ENCODE data around the gene ATF3.
"Not testable (repeated sequence)": the region's sequence is repeated elsewhere in the genome, so short reads cannot be mapped to it uniquely, and the experiment has no call there.

Gene ATF3

DNA sequence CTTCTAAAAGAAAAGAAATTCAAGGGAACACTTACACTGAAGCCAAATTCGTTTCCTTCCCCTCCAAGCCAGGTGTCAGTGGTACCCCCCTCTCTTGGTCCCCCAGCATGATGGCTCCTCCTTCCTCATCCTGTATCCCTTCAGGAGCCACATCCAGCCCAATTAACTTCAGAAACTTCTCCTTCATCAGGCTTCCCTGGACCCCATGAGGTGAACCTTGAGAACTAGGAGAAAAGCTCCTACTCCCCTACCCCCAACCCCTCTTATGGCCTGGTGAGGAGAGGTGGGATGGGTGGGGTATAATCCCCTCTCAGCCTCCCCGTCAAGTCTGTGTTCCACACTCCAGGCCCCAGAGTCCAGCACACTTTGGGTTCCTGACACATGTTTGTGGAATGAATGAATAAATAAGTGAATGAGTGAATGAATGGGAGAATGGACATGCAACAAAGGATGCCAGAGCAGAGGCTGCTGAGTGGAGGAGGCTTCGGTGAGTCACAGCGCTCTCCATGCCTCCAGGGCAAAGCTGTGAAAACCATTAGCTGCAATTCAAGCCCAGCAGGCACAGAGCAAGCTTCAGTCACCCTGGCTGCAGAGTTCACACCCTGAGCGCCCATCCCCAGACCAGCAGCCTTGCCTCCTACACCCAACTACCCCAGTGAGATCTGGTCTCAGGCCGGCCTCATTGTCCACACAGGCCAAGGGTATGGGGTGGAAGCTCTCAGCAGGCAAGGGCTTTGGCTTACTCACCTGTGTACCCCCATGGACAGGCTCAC lies 47.3 kb downstream of the ATF3 start:
- Histone ChIP-seq H3K27me3 (ENCODE audit: control insufficient read depth in 1 of 2, insufficient read depth in 2 of 2, low read length in 2 of 2) (peaks cover 0 to 9% of the 10 kb centered on the region in 2 donors), H3K9me3 (ENCODE audit: control insufficient read depth in 2 of 2, low read length in 2 of 2) (no peaks in the 10 kb centered on the region), H3K27ac (ENCODE audit: low read length) (no peak overlapping the region), H3K4me1 (ENCODE audit: control insufficient read depth, insufficient read depth, low read length) (no peaks in the 10 kb centered on the region), H3K36me3 (ENCODE audit: control insufficient read depth in 2 of 2, insufficient read depth in 2 of 2, low read length in 2 of 2) (no peaks in the 10 kb centered on the region), H3K9ac (ENCODE audit: low read length in 2 of 2) (no peak overlapping the region), H3K4me3 (ENCODE audit: low read length in 2 of 2) (no peak overlapping the region)

DNA sequence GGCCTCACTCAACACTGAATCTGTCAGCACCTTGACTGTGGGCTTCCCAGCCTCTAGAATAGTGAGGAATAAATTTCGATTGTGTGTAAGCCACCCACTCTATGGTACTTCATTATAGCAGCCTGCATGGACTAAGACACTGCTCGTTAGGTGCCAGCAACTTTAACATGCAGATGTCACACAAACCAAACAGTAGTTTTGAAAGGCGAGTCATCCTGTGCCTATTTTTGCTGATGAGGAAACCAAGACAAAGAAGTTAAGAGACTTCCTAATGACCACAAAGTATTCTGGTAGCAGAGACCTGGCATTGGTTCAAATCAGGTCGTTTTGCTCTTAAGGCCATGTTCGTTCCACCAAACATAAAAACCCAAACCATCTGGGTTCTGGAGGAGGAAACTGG lies 48.2 kb downstream of the ATF3 start:
- Histone ChIP-seq H3K9ac (ENCODE audit: low read length in 2 of 2) (no peak overlapping the region), H3K4me1 (ENCODE audit: control insufficient read depth, insufficient read depth, low read length) (no peaks in the 10 kb centered on the region), H3K27ac (ENCODE audit: low read length) (no peak overlapping the region), H3K36me3 (ENCODE audit: control insufficient read depth in 2 of 2, insufficient read depth in 2 of 2, low read length in 2 of 2) (no peaks in the 10 kb centered on the region), H3K4me3 (ENCODE audit: low read length in 2 of 2) (no peak overlapping the region), H3K27me3 (ENCODE audit: control insufficient read depth in 1 of 2, insufficient read depth in 2 of 2, low read length in 2 of 2) (peaks cover 0 to 9% of the 10 kb centered on the region in 2 donors), H3K9me3 (ENCODE audit: control insufficient read depth in 2 of 2, low read length in 2 of 2) (no peaks in the 10 kb centered on the region)

DNA sequence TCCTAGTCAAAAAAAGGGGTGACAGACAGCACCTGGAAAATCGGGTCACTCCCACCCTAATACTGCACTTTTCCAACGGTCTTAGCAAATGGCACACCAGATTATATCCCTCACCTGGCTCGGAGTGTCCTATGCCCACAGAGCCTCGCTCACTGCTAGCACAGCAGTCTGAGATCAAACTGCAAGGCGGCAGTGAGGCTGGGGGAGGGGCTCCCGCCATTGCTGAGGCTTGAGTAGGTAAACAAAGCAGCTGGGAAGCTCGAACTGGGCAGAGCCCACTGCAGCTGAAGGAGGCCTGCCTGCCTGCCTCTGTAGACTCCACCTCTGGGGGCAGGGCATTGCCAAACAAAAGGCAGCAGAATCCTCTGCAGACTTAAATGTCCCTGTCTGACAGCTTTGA lies 49.7 kb downstream of the ATF3 start:
- H3K9ac ChIP-seq (ENCODE audit: low read length in 2 of 2); H3K36me3 ChIP-seq (ENCODE audit: control insufficient read depth in 2 of 2, insufficient read depth in 2 of 2, low read length in 2 of 2); H3K27me3 ChIP-seq (ENCODE audit: control insufficient read depth in 1 of 2, insufficient read depth in 2 of 2, low read length in 2 of 2); H3K9me3 ChIP-seq (ENCODE audit: control insufficient read depth in 2 of 2, low read length in 2 of 2); H3K4me3 ChIP-seq (ENCODE audit: low read length in 2 of 2); H3K27ac ChIP-seq (ENCODE audit: low read length); H3K4me1 ChIP-seq (ENCODE audit: control insufficient read depth, insufficient read depth, low read length): not testable (repeated sequence)

DNA sequence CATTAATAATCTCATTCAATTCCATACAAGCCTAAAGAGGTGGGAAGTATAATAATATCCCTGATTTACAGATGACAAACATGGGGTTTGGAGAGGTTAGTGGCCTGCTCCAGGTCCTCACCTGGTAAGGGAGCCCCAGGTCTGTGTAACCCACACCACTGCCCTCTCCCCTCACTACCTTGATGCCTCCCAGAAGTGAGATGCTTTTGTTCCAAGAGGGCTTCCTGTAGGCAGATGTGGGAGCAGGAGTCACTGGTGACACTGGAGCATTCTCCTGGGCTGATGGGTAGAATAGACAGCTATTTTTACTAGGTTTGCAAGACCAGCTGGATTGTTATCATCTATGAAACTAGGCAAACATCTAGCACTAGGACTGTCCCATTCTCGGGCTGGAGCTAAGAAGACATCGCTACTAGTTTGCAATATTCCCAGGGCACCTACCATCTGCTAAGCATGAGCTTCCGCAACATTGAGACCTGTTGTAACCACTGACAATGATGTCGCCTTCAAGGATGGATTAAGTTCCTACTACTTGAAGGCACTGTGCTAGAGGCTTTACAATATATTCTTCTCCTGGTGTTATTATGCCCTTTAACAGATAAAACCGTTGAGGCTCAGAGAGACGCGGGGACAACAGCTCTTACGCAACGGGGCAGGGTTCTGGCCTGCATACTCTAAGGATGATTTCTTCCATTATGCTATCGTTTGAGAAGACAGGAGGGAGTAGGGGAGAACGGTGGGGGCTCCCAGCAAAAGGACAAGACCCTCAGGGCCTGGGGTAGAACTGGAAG lies 56.0 kb downstream of the ATF3 start:
- Histone ChIP-seq H3K9me3 (ENCODE audit: control insufficient read depth in 2 of 2, low read length in 2 of 2) (no peaks in the 10 kb centered on the region), H3K27me3 (ENCODE audit: control insufficient read depth in 1 of 2, insufficient read depth in 2 of 2, low read length in 2 of 2) (peaks cover 0 to under 1% of the 10 kb centered on the region in 2 donors), H3K9ac (ENCODE audit: low read length in 2 of 2) (peak overlapping the region; percentile 13 to 58), H3K4me1 (ENCODE audit: control insufficient read depth, insufficient read depth, low read length) (peaks cover 15% of the 10 kb centered on the region), H3K27ac (ENCODE audit: low read length) (no peak overlapping the region), H3K36me3 (ENCODE audit: control insufficient read depth in 2 of 2, insufficient read depth in 2 of 2, low read length in 2 of 2) (no peaks in the 10 kb centered on the region), H3K4me3 (ENCODE audit: low read length in 2 of 2) (peak overlapping the region in 1 of 2 donors; percentile 83)

DNA sequence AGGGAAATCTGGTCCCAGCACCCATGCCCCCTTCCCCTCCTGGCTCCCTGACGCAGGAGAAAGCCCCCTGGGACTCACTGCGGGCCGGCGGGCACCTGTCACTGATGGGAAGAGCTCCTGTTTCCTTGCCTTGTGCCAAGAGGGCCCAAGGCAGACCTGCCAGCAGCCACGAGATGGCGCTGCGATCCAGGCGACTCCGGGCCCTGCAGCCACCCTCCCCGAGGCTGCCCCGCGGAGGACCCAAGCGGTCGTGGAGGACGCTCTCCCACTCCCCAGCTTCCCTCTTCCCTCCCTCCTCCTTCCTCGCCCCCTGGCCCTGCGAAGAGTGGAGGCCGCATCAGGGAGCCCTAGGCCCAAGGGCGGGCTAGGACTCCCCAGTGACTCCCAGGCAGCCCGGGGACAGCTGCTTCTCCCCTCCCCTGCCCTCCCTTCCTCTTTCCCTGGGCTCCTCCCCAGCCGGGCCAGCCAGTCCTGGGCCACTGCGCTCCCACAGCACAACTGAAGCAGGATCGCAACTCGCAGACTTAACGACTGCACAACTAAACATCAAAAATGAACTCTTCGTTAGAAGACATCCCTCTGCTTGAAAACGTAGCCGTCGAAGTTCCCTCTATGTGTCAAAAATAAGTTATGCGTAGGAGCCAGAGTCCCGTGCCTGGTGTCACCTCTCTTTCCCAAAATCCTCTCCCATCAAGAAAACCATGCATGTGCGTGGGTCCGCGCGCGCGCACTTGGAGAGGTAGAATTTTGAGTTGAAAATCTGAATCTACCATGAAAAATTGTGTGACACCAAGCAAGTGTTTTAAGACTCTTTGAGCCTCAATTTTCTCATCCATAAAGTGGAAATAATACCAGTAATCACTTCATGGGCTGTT lies 56.9 kb downstream of the ATF3 start:
- Histone ChIP-seq H3K27ac (ENCODE audit: low read length) (no peak overlapping the region), H3K4me1 (ENCODE audit: control insufficient read depth, insufficient read depth, low read length) (peaks cover 15% of the 10 kb centered on the region), H3K36me3 (ENCODE audit: control insufficient read depth in 2 of 2, insufficient read depth in 2 of 2, low read length in 2 of 2) (no peaks in the 10 kb centered on the region), H3K9ac (ENCODE audit: low read length in 2 of 2) (peak overlapping the region; percentile 13 to 58), H3K4me3 (ENCODE audit: low read length in 2 of 2) (peak overlapping the region; percentile 65 to 83), H3K9me3 (ENCODE audit: control insufficient read depth in 2 of 2, low read length in 2 of 2) (no peaks in the 10 kb centered on the region), H3K27me3 (ENCODE audit: control insufficient read depth in 1 of 2, insufficient read depth in 2 of 2, low read length in 2 of 2) (peaks cover 0 to 2% of the 10 kb centered on the region in 2 donors)

DNA sequence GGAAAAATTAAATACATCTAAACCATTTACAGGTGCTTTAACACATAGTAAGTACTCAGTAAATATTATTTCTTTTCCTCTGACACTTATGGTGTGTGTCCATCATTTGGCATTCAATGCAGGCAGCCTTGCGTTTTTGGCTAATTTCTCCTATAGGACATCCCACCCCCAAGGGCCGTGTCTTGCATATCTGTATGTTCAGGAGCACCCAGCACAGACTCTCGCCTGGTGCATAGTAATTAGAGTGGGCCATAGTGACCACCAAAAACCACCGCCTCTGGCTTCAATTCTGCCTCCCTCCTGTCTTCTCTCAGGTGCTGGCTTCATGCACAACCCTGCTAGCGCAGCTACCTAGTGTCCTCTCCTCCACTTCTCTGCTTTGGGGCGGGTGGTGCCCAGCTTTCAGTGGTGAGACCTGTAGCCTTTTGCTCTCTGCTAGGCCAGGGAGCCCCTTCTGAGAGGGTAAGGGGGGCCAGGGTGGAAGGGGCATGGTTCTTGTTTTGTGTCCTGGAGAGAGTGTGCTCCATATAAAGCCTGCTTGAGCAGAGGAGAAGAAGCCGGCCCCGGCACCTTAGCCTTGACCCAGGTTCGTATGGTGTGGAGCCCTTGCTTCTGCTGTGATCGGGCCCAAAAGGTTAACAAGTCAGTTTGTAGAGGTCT lies 57.7 kb downstream of the ATF3 start:
- Histone ChIP-seq H3K9ac (ENCODE audit: low read length in 2 of 2) (no peak overlapping the region), H3K36me3 (ENCODE audit: control insufficient read depth in 2 of 2, insufficient read depth in 2 of 2, low read length in 2 of 2) (no peaks in the 10 kb centered on the region), H3K9me3 (ENCODE audit: control insufficient read depth in 2 of 2, low read length in 2 of 2) (no peaks in the 10 kb centered on the region), H3K4me1 (ENCODE audit: control insufficient read depth, insufficient read depth, low read length) (peaks cover 15% of the 10 kb centered on the region), H3K27ac (ENCODE audit: low read length) (no peak overlapping the region), H3K27me3 (ENCODE audit: control insufficient read depth in 1 of 2, insufficient read depth in 2 of 2, low read length in 2 of 2) (peaks cover 2 to 5% of the 10 kb centered on the region in 2 donors), H3K4me3 (ENCODE audit: low read length in 2 of 2) (no peak overlapping the region)

DNA sequence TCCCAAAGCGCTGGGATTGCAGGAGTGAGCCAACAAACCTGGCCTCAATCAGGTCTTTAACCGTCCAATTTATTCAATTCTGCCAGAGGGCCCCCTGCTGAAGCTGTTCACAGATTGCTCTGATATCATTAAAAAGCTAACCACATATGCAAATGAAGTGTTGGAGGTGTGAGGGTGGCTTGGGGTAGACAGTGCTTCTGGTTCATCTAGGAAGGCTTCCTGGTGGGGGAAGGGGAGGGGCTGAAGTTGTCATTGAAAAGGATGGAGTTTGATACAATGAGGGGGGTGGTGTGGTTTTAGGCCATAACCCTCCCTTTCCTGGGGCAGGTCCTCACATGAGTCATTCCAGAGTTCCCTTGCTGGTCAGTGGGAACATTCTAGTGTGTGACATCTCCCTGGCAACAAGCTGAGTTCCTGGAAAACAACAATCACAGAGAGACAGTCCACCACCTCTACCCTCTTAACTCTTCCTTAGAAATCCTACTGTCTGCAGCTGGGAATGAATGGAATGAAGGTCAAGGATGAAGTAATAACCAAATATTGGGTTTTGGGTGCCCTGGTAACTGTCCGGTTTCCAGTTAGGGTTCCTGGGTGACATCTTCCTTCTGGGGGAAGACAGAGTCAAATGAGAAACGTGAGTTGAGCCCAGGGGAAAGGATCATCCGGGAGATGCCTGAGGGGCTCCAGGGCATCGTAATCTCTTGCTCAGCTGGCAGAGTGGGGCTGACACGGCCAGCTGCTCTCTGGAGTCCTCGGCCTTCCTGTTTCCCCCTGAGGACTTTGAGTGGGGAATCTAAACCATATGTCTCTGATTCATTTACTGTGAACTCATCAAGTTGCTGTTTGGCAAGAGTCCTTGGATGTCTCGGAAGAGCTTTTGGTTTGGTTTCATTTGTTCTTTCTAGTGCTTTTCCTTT lies 58.9 kb downstream of the ATF3 start:
- Histone ChIP-seq H3K36me3 (ENCODE audit: control insufficient read depth in 2 of 2, insufficient read depth in 2 of 2, low read length in 2 of 2) (no peaks in the 10 kb centered on the region), H3K9ac (ENCODE audit: low read length in 2 of 2) (peak overlapping the region in 1 of 2 donors; percentile 55), H3K27ac (ENCODE audit: low read length) (peak overlapping the region; percentile 60), H3K4me1 (ENCODE audit: control insufficient read depth, insufficient read depth, low read length) (peaks cover 17% of the 10 kb centered on the region), H3K4me3 (ENCODE audit: low read length in 2 of 2) (peak overlapping the region; percentile 3 to 49), H3K27me3 (ENCODE audit: control insufficient read depth in 1 of 2, insufficient read depth in 2 of 2, low read length in 2 of 2) (peaks cover 2 to 5% of the 10 kb centered on the region in 2 donors), H3K9me3 (ENCODE audit: control insufficient read depth in 2 of 2, low read length in 2 of 2) (no peaks in the 10 kb centered on the region)

DNA sequence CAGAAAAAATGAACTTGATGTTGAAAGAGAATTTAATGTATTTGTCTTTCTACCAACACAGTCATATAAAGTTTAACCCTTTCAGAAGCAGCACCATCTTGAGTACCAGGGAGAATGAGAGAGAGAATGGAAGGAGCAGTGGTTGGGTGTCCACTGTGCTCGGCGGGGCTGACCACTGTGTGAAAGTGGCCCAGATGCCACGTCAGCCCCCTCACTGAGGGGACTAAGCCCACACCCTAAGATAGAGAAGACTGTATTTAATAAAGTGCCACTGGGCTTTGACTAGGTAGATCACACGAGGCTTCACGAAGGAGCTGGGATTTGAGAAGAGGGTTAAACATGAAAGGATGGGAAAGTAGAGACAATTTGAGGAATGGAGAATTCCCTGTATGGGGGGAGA lies 59.9 kb downstream of the ATF3 start:
- no peaks in the 10 kb centered on the region for H3K9me3 ChIP-seq (ENCODE audit: control insufficient read depth in 2 of 2, low read length in 2 of 2)
- H3K27me3 ChIP-seq (ENCODE audit: control insufficient read depth in 1 of 2, insufficient read depth in 2 of 2, low read length in 2 of 2): peaks cover 2 to 8% of the 10 kb centered on the region in 2 donors
- peak overlapping the region; percentile 60 for H3K27ac ChIP-seq (ENCODE audit: low read length)
- no peak overlapping the region for H3K4me3 ChIP-seq (ENCODE audit: low read length in 2 of 2)
- H3K36me3 ChIP-seq (ENCODE audit: control insufficient read depth in 2 of 2, insufficient read depth in 2 of 2, low read length in 2 of 2): no peaks in the 10 kb centered on the region
- H3K9ac ChIP-seq (ENCODE audit: low read length in 2 of 2): no peak overlapping the region
- H3K4me1 ChIP-seq (ENCODE audit: control insufficient read depth, insufficient read depth, low read length): peaks cover 19% of the 10 kb centered on the region

DNA sequence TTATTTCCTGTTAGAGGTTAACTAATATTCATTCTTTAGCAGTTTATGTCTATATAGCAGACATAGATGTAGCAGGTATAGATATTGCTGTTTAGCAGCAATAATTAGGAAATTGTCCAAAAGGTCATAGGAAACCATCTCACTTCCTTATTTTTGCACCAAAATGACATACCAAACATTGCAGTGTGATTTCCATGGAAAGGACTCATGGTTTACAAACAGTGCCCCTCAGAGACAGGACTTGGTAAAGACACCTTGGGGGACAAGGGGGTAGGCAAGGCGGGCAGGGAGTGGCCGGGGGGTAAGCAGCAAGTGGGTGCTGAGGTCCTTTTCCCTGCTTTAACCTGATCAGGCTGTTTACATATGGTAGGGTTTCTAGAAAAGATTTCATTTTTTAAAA lies 60.5 kb downstream of the ATF3 start:
- peaks cover 19% of the 10 kb centered on the region for H3K4me1 ChIP-seq (ENCODE audit: control insufficient read depth, insufficient read depth, low read length)
- H3K27ac ChIP-seq (ENCODE audit: low read length): no peak overlapping the region
- no peak overlapping the region for H3K4me3 ChIP-seq (ENCODE audit: low read length in 2 of 2)
- peaks cover 2 to 8% of the 10 kb centered on the region in 2 donors for H3K27me3 ChIP-seq (ENCODE audit: control insufficient read depth in 1 of 2, insufficient read depth in 2 of 2, low read length in 2 of 2)
- no peaks in the 10 kb centered on the region for H3K9me3 ChIP-seq (ENCODE audit: control insufficient read depth in 2 of 2, low read length in 2 of 2)
- H3K36me3 ChIP-seq (ENCODE audit: control insufficient read depth in 2 of 2, insufficient read depth in 2 of 2, low read length in 2 of 2): no peaks in the 10 kb centered on the region
- no peak overlapping the region for H3K9ac ChIP-seq (ENCODE audit: low read length in 2 of 2)
